Left lung (tissue), 10 donors: ENCODE results near the gene AUNIP. TPM values are rescaled to one million over a fixed set of nuclear protein-coding genes. Genes with fewer than 3 reads are reported as not detected.

ENCODE experiments used
- ATAC-seq: fragments of 200-7000 bp; cut with Tn5 transposase; one replicate; pipeline ENCODE4 v1.9.1; 2020; ENCODE audit warnings: moderate library complexity
- DNase-seq, 4 donors: peaks; one replicate each; pipeline ENCODE4 v3.0.0-alpha.2; 2013 to 2020
- H3K27ac ChIP-seq, 2 donors: fragments of 200-600 bp; sonication (generic) in 1 of 2; one replicate each; pipeline versions ENCODE4 v1.5.0 to v1.8.0; 2020 to 2021
- H3K27me3 ChIP-seq, 2 donors: fragments of 200-600 bp; sonication (generic) in 1 of 2; one replicate each; pipeline versions ENCODE4 v1.5.0 to v1.8.0; 2020 to 2021
- H3K36me3 ChIP-seq, 2 donors: fragments of 200-600 bp; sonication (generic) in 1 of 2; one replicate each; pipeline versions ENCODE4 v1.5.0 to v1.8.0; 2020 to 2021
- H3K4me1 ChIP-seq, 2 donors: fragments of 200-600 bp; one replicate each; pipeline ENCODE4 v1.8.0; 2021
- H3K4me3 ChIP-seq, 2 donors: fragments of 200-600 bp; sonication (generic) in 1 of 2; one replicate each; pipeline versions ENCODE4 v1.5.0 to v1.8.0; 2020 to 2021; ENCODE audit warnings: mild to moderate bottlenecking in 1 of 2
- H3K9me3 ChIP-seq, 2 donors: fragments of 200-600 bp; sonication (generic) in 1 of 2; one replicate each; pipeline versions ENCODE4 v1.5.0 to v1.8.0; 2020 to 2021
- intact Hi-C, 2 donors: fragments of 100-400 bp; cut with DNase I; formaldehyde crosslinking; loops; one replicate each; pipeline versions ENCODE4 v1.11.2 to v1.14.2; 2022
- polyA plus RNA-seq, 6 donors: library from polyadenylated mRNA; unstranded; fragments of 120-200 nt; gene quantifications; one replicate each; pipeline ENCODE4 v1.2.1, GENCODE V29; 2013; ENCODE audit not compliant: insufficient read length in 6 of 6
- total RNA-seq, 2 donors: library from RNA; stranded (reverse); fragmentation: NEBNext Ultra II Directional; extraction: Animal tissue kit (Norgen Biotek cat#: 25700); gene quantifications; one replicate each; pipeline ENCODE4 v1.2.1, GENCODE V29; 2021
- TF ChIP-seq, protein P1 (sequence below), 2 donors: fragments of 200-600 bp; sonication (generic) in 1 of 2; IDR thresholded peaks; one replicate each; pipeline versions ENCODE4 v1.5.0 to v1.8.0; 2021; ENCODE audit warnings: antibody characterized with exemption in 2 of 2
- donor health status: DM: no; HTN: yes; CAD: no.
- donor health status: DM: no; HTN: no; CAD: no.

AUNIP gene
- total and polyA plus RNA-seq, 8 donors, result 0.97 to 3.1 (median 2.4) TPM

DNA sequence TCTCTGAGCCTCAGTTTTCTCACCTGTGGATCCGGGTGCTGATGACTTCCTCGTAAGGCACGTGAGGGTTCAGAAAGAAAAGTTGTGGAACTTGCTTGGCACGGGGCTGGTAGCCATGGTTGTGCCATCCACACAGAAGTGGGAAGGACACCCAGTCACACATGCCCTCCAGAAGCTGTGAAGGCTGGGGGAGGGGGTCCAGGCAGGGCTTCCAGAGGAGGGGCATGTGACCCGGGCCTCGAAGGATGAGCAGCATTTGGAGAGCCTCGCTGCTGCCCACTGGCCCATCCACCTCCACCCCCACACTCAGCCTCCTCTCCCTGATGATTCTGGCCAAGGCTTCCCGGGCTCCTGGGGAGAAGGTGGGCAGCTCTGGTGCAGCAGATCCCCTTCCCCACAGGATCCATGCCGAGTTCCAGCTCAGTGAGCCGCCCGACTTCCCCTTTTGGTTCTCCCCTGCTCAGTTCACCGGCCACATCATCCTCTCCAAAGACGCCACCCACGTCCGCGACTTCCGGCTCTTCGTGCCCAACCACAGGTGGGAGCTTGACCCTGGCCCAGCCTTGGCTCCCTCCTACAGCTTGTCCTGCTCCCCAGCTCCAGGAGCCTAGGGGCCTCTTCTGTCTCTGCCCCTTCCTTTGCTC is 49.9 kb downstream of the AUNIP start:
- intact Hi-C loops, result no loop called here
- peaks cover 0 to 78% of the 10 kb centered on the region in 2 donors for H3K36me3 ChIP-seq

DNA sequence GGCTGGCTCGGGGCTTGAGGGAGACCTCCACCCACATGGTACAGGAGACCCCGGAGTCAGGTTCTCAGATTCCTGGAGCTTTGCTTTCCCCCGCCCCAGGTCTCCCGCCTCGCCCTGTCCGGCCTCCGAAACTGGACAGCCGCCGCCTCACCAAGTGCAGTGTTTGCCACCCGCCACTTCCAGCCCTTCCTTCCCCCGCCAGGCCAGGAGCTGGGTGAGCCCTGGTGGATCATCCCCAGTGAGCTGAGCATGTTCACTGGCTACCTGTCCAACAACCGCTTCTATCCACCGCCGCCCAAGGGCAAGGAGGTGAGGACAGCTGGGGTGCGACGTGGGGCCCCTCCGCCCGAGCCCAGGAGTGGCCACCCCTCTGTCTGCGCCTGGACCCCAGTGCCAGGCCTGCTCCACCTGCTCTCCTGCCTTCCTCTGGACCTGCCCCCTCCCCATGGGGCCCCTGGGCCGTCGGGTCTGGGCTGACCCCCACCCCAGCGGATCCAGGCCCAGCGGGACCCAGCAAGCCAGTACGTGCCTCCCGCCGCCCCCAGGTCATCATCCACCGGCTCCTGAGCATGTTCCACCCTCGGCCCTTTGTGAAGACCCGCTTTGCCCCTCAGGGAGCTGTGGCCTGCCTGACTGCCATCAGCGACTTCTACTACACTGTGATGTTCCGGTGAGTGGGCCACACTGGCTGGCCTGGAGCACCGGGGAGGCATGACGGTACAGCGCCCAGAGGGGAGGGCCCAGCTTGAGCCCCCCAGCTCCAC is 50.6 kb downstream of the AUNIP start:
- TF ChIP-seq, protein P1, sequence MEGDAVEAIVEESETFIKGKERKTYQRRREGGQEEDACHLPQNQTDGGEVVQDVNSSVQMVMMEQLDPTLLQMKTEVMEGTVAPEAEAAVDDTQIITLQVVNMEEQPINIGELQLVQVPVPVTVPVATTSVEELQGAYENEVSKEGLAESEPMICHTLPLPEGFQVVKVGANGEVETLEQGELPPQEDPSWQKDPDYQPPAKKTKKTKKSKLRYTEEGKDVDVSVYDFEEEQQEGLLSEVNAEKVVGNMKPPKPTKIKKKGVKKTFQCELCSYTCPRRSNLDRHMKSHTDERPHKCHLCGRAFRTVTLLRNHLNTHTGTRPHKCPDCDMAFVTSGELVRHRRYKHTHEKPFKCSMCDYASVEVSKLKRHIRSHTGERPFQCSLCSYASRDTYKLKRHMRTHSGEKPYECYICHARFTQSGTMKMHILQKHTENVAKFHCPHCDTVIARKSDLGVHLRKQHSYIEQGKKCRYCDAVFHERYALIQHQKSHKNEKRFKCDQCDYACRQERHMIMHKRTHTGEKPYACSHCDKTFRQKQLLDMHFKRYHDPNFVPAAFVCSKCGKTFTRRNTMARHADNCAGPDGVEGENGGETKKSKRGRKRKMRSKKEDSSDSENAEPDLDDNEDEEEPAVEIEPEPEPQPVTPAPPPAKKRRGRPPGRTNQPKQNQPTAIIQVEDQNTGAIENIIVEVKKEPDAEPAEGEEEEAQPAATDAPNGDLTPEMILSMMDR (IDR thresholded peaks at IDR 0.05), result no peak
- H3K4me1 ChIP-seq, result peaks cover 19 to 53% of the 10 kb centered on the region in 2 donors
- no peaks in the 10 kb centered on the region for H3K27me3 ChIP-seq
- intact Hi-C loops, result no loop called here
- H3K4me3 ChIP-seq, result no peak overlapping the region
- no peaks in the 10 kb centered on the region for H3K9me3 ChIP-seq
- peaks cover 0 to 71% of the 10 kb centered on the region in 2 donors for H3K36me3 ChIP-seq
- DNase-seq, result no peak
- ATAC-seq, result no peak
- no peak overlapping the region for H3K27ac ChIP-seq

More for the DNA sequence above, 49.9 kb downstream of the AUNIP start:
- DNase-seq, result no peak
- no peak overlapping the region for H3K27ac ChIP-seq
- no peak for ATAC-seq
- no peaks in the 10 kb centered on the region for H3K27me3 ChIP-seq
- TF ChIP-seq, protein P1 (IDR thresholded peaks at IDR 0.05), result no peak
- H3K4me1 ChIP-seq, result peaks cover 19 to 46% of the 10 kb centered on the region in 2 donors
- H3K4me3 ChIP-seq, result no peak overlapping the region
- no peaks in the 10 kb centered on the region for H3K9me3 ChIP-seq

DNA sequence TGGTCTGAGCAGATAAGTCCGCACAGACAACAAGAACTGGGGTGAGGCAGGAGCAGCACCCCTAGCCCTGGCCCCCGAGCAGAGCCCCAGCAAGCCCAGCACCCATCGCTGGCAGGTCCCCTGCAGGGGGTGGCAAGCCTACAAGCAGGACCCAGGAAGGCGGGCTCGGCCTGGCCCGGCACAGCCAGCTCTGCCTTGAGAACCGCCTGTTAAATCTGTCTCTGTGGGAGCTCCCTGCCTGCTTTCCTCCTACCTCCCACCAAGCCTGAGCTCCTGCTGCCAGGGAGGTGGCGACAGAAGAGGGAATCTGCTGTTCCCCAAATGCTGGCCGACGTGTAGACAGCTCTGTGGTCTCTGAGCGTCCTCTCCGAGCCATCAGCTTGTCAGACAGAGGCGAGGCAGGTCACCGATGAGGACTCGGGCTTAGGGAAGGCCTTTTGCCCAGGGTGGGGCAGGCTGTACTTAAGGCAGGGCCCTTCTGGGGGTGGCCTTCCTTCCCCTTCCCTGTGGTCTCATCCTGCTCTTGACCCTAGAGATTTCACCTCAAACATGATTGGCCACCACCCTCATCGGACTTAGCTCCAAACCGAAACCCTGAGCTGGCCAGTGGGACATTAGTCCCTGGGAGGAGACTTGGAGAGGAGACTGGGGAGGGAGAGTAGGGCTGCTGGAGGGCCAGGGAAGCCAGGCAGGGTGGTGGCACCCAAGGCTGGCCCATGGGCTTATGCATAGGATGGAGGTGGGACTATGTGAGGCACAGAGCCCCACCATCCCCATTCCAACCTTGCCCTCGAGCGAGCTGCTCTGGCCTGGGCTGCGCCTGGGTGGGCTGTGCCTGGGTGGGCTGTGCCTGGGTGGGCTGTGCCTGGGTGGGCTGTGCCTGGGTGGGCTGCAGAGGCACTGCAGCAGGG is 51.5 kb downstream of the AUNIP start:
- Histone ChIP-seq H3K4me1 (peaks cover 19 to 62% of the 10 kb centered on the region in 2 donors), H3K4me3 (no peak overlapping the region), H3K27ac (peak overlapping the region in 1 of 2 donors; percentile 41), H3K27me3 (no peaks in the 10 kb centered on the region), H3K36me3 (peaks cover 0 to 64% of the 10 kb centered on the region in 2 donors), H3K9me3 (no peaks in the 10 kb centered on the region)
- intact Hi-C loops, result no loop called here
- TF ChIP-seq, protein P1 (IDR thresholded peaks at IDR 0.05), result no peak
- ATAC-seq, result no peak
- no peak for DNase-seq

DNA sequence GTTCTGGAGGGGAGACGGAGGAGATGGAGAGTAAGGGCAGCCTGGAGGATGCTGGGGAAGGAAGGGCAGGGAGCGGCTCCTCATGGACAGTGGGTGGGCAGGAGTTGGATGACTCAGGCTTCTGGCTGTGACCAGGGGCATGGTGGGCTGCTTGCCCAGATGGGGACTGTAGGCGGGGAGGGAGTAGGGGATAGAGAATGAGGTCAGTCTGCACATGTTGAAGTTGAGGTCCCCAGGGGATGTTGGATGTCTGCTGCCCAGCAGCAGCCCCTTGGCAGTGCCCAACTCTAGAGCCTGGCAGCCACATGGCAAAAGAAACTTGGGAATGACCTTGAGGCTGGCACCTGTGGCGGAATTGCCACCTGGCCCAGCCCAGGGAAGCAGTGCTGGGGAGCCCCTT is 52.8 kb downstream of the AUNIP start:
- intact Hi-C loops, result no loop called here
- no peak overlapping the region for H3K27ac ChIP-seq
- H3K27me3 ChIP-seq, result no peaks in the 10 kb centered on the region
- H3K4me3 ChIP-seq, result no peak overlapping the region
- peaks cover 0 to 57% of the 10 kb centered on the region in 2 donors for H3K36me3 ChIP-seq
- TF ChIP-seq, protein P1 (IDR thresholded peaks at IDR 0.05), result no peak
- no peaks in the 10 kb centered on the region for H3K9me3 ChIP-seq
- peaks cover 19 to 71% of the 10 kb centered on the region in 2 donors for H3K4me1 ChIP-seq
- ATAC-seq (no peak), DNase-seq (no peak)
